Hepatocyte (in vitro differentiated cells): ENCODE measurements around the gene MEIS1. TPM values are rescaled to one million over a fixed set of nuclear protein-coding genes. Genes with fewer than 3 reads are reported as not detected.

ENCODE experiments used
- DNase-seq: peaks from one replicate; pipeline ENCODE4 v3.0.0-alpha.2; 2016; ENCODE audit warnings: low spot score
- H2AFZ ChIP-seq: fragments of 200-600 bp; sonication (generic); 2 replicates; pipeline ENCODE4 v1.6.0; 2016; ENCODE audit warnings: antibody characterized with exemption, mild to moderate bottlenecking
- H3K27ac ChIP-seq: fragments of 200-600 bp; sonication (generic); 2 replicates; pipeline ENCODE4 v1.5.1; 2016; ENCODE audit warnings: mild to moderate bottlenecking
- H3K27me3 ChIP-seq: fragments of 200-600 bp; sonication (generic); 2 replicates; pipeline ENCODE4 v1.6.1; 2016
- H3K36me3 ChIP-seq: fragments of 200-600 bp; sonication (generic); replicated peaks from 2 replicates; pipeline ENCODE4 v1.5.1; 2016; ENCODE audit warnings: low read depth; ENCODE audit not compliant: insufficient read depth
- H3K4me1 ChIP-seq: fragments of 200-600 bp; sonication (generic); 2 replicates; pipeline ENCODE4 v1.5.1; 2016; ENCODE audit warnings: mild to moderate bottlenecking, moderate library complexity; ENCODE audit not compliant: insufficient read depth
- H3K4me2 ChIP-seq: fragments of 200-600 bp; sonication (generic); 2 replicates; pipeline ENCODE4 v1.6.0; 2016
- H3K4me3 ChIP-seq: fragments of 200-600 bp; sonication (generic); 2 replicates; pipeline ENCODE4 v1.5.1; 2016; ENCODE audit warnings: mild to moderate bottlenecking
- H3K79me2 ChIP-seq: fragments of 200-600 bp; sonication (generic); 2 replicates; pipeline ENCODE4 v1.6.0; 2017; ENCODE audit warnings: mild to moderate bottlenecking
- H3K9me2 ChIP-seq: fragments of 200-600 bp; sonication (generic); replicated peaks from 2 replicates; pipeline ENCODE4 v1.6.0; 2017; ENCODE audit warnings: mild to moderate bottlenecking; ENCODE audit not compliant: insufficient read depth
- H3K9me3 ChIP-seq: fragments of 200-600 bp; sonication (generic); 2 replicates; pipeline ENCODE4 v1.5.1; 2016; ENCODE audit warnings: low read depth, mild to moderate bottlenecking
- H4K20me1 ChIP-seq: fragments of 200-600 bp; sonication (generic); 2 replicates; pipeline ENCODE4 v1.6.0; 2016; ENCODE audit warnings: mild to moderate bottlenecking; ENCODE audit not compliant: insufficient read depth, poor library complexity, severe bottlenecking
- CTCF ChIP-seq: fragments of 200-600 bp; sonication (generic); IDR thresholded peaks from 2 replicates; pipeline ENCODE4 v1.5.1; 2016; ENCODE audit warnings: antibody characterized with exemption, mild to moderate bottlenecking; ENCODE audit not compliant: poor library complexity
- EZH2 ChIP-seq: fragments of 200-600 bp; sonication (generic); IDR thresholded peaks from 2 replicates; pipeline ENCODE4 v1.6.1; 2016; ENCODE audit warnings: antibody characterized with exemption, mild to moderate bottlenecking, borderline replicate concordance
- EZH2phosphoT487 ChIP-seq: fragments of 200-600 bp; sonication (generic); IDR thresholded peaks from one replicate; pipeline ENCODE4 v1.6.1; 2018; ENCODE audit warnings: antibody characterized with exemption, mild to moderate bottlenecking, low read depth, moderate library complexity; ENCODE audit not compliant: unreplicated experiment, severe bottlenecking
- WGBS: methylation state at CpG from one replicate; pipeline ENCODE4 v1.1.6; 2016; ENCODE audit warnings: low lambda C conversion rate; ENCODE audit errors: missing lambda C conversion rate; 5-methylcytosine and 5-hydroxymethylcytosine counted together
- polyA plus RNA-seq: library from polyadenylated mRNA; unstranded; fragments of >200 nt; fragmentation: Nextera tagmentation; extraction: Ambion mirVana; gene quantifications from 2 replicates; pipeline ENCODE4 v1.2.1, GENCODE V29; 2016
- total RNA-seq: library from RNA; depleted of rRNA; stranded (reverse); fragments of >200 nt; gene quantifications from 2 replicates; pipeline ENCODE4 v1.2.3, GENCODE V29; 2014

MEIS1 gene
- total and polyA plus RNA-seq, 2 experiments from 2014 or later = 29.6 to 35.5 TPM

GRCh38 chr2:66448136-66448991 is 13.4 kb downstream of the MEIS1 start:
- Histone ChIP-seq H3K79me2 (peaks cover 82% of the 10 kb centered on the region), H3K27me3 (no peaks in the 10 kb centered on the region), H3K4me3 (no peak overlapping the region), H3K36me3 (no peaks in the 10 kb centered on the region), H3K27ac (peak overlapping the region; percentile 93), H2AFZ (no peak overlapping the region), H3K4me1 (no peaks in the 10 kb centered on the region), H3K9me3 (no peaks in the 10 kb centered on the region), H3K9me2 (no peaks in the 10 kb centered on the region), H3K4me2 (peak overlapping the region; percentile 87), H4K20me1 (no peaks in the 10 kb centered on the region)
- DNase-seq = no peak
- WGBS = 75% methylated on average over 3 of the region's 3 CpGs
- TF ChIP-seq CTCF = no peak
- TF ChIP-seq EZH2 = no peak
- no peak for TF ChIP-seq EZH2phosphoT487

GRCh38 chr2:66452214-66452613 is 17.3 kb downstream of the MEIS1 start:
- Histone ChIP-seq H3K36me3 (no peaks in the 10 kb centered on the region), H3K4me1 (no peaks in the 10 kb centered on the region), H3K79me2 (peaks cover 68% of the 10 kb centered on the region), H3K9me3 (no peaks in the 10 kb centered on the region), H3K4me2 (no peak overlapping the region), H2AFZ (no peak overlapping the region), H3K4me3 (no peak overlapping the region), H3K9me2 (no peaks in the 10 kb centered on the region), H3K27ac (no peak overlapping the region), H3K27me3 (no peaks in the 10 kb centered on the region), H4K20me1 (no peaks in the 10 kb centered on the region)
- no peak for TF ChIP-seq EZH2phosphoT487
- no peak for TF ChIP-seq CTCF
- no peak for TF ChIP-seq EZH2
- no peak for DNase-seq

DNA sequence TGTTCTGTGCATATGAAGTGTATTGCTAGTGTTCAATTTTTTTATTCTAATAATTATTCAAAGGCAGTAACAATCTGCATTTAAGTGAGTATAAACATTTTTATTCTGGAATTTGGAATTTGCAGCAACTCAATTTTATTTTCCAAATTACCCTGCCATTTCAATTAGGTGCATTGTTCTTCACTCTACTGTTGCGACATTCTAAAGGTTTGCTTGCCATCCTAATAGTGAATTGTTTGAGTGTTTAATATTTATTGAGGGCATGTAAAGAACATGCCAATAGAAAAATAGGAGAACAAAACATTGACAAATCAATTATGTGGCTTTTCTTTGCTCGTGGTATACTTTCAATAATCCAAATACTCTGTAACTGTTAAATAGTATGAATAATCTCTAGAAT is 18.0 kb downstream of the MEIS1 start:
- no peak for DNase-seq
- Histone ChIP-seq H3K4me3 (no peak overlapping the region), H3K27ac (no peak overlapping the region), H2AFZ (no peak overlapping the region), H3K27me3 (no peaks in the 10 kb centered on the region), H3K4me2 (no peak overlapping the region), H3K79me2 (peaks cover 68% of the 10 kb centered on the region), H4K20me1 (no peaks in the 10 kb centered on the region), H3K9me2 (no peaks in the 10 kb centered on the region), H3K9me3 (no peaks in the 10 kb centered on the region), H3K36me3 (no peaks in the 10 kb centered on the region), H3K4me1 (no peaks in the 10 kb centered on the region)
- TF ChIP-seq EZH2 (no peak), EZH2phosphoT487 (no peak), CTCF (no peak)
- 84% methylated on average over 2 of the region's 2 CpGs for WGBS

- no peak overlapping the region for H3K27ac ChIP-seq
- 87% methylated on average over 2 of the region's 2 CpGs for WGBS
- no peak for TF ChIP-seq EZH2phosphoT487
- no peak for TF ChIP-seq EZH2
- no peak for TF ChIP-seq CTCF
- H3K4me3 ChIP-seq = no peak overlapping the region
- no peaks in the 10 kb centered on the region for H3K27me3 ChIP-seq
- H4K20me1 ChIP-seq = peaks cover 2% of the 10 kb centered on the region
- no peaks in the 10 kb centered on the region for H3K9me3 ChIP-seq
- DNase-seq = no peak
- H3K79me2 ChIP-seq = peaks cover 71% of the 10 kb centered on the region
- H3K9me2 ChIP-seq = no peaks in the 10 kb centered on the region
- no peaks in the 10 kb centered on the region for H3K4me1 ChIP-seq
- no peaks in the 10 kb centered on the region for H3K36me3 ChIP-seq
- H2AFZ ChIP-seq = no peak overlapping the region
- no peak overlapping the region for H3K4me2 ChIP-seq
Observed at GRCh38 chr2:66455490-66455889, 20.6 kb downstream of the MEIS1 start.
